Measurements from ENCODE around the gene NT5C2.

Gene NT5C2

GRCh38 chr10:103120977-103121735, 71.9 kb downstream of the NT5C2 start:
- no peak for ATAC-seq
- no peak for TF ChIP-seq ZFP30 (CRISPR knock-in tag; IDR thresholded peaks at IDR 0.05)
- TF ChIP-seq ZC3H10 (CRISPR knock-in tag; IDR thresholded peaks at IDR 0.05) = no peak
- TF ChIP-seq ZNF8 (CRISPR knock-in tag; IDR thresholded peaks at IDR 0.05) = no peak
- no peak for TF ChIP-seq CREB5 (CRISPR knock-in tag; IDR thresholded peaks at IDR 0.05; ENCODE audit: low read depth)
- no peak for TF ChIP-seq OSR1 (CRISPR knock-in tag; IDR thresholded peaks at IDR 0.05)
- TF ChIP-seq CSDC2 (CRISPR knock-in tag; IDR thresholded peaks at IDR 0.05) = no peak

DNA sequence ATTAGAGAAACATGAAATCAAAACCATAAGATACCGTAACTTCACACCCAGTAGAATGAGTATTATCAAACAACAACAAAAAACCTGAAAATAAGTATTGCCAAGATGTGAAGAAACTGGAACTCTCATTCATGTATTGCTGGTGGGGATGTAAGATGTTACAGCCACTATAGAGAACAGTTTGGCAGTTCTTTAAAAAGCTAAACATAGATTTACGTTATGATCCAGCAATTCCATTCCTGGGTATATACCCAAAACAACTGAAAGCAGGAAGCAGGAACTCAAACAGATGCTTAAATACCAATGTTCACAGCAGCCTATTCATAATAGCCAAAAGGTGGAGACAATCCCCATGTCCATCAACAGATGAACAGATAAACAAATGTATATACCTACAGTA, 72.5 kb downstream of the NT5C2 start:
- no peak for ATAC-seq
- TF ChIP-seq BACH2 (CRISPR knock-in tag; IDR thresholded peaks at IDR 0.05; ENCODE audit: borderline replicate concordance) (no peak), GLIS3 (CRISPR knock-in tag; IDR thresholded peaks at IDR 0.05) (no peak), TOX (CRISPR knock-in tag; IDR thresholded peaks at IDR 0.05; ENCODE audit: borderline replicate concordance) (no peak), SNAI2 (CRISPR knock-in tag; IDR thresholded peaks at IDR 0.05) (no peak), ZNF8 (CRISPR knock-in tag; IDR thresholded peaks at IDR 0.05) (no peak), RARB (CRISPR knock-in tag; IDR thresholded peaks at IDR 0.05) (no peak), CSDC2 (CRISPR knock-in tag; IDR thresholded peaks at IDR 0.05) (no peak)

GRCh38 chr10:103117247-103117646, 75.8 kb downstream of the NT5C2 start:
- TF ChIP-seq ZFP3 (CRISPR knock-in tag; IDR thresholded peaks at IDR 0.05) (no peak), ZNF565 (CRISPR knock-in tag; conservative IDR thresholded peaks at IDR 0.05; ENCODE audit: low read depth) (no peak), ZNF70 (CRISPR knock-in tag; IDR thresholded peaks at IDR 0.05) (no peak), PPARA (CRISPR knock-in tag; IDR thresholded peaks at IDR 0.05; ENCODE audit: borderline replicate concordance) (no peak), TOX (CRISPR knock-in tag; IDR thresholded peaks at IDR 0.05; ENCODE audit: borderline replicate concordance) (no peak), OSR1 (CRISPR knock-in tag; IDR thresholded peaks at IDR 0.05) (no peak), CREB5 (CRISPR knock-in tag; IDR thresholded peaks at IDR 0.05; ENCODE audit: low read depth) (no peak), RARB (CRISPR knock-in tag; IDR thresholded peaks at IDR 0.05) (no peak), ZNF8 (CRISPR knock-in tag; IDR thresholded peaks at IDR 0.05) (no peak), CSDC2 (CRISPR knock-in tag; IDR thresholded peaks at IDR 0.05) (no peak), ISL1 (CRISPR knock-in tag; IDR thresholded peaks at IDR 0.05) (no peak), ZFP30 (CRISPR knock-in tag; IDR thresholded peaks at IDR 0.05) (no peak), TSHZ2 (CRISPR knock-in tag; IDR thresholded peaks at IDR 0.05) (no peak), CSRNP3 (CRISPR knock-in tag; IDR thresholded peaks at IDR 0.05) (no peak), ARNTL (CRISPR knock-in tag; IDR thresholded peaks at IDR 0.05; ENCODE audit: borderline replicate concordance, low read depth) (no peak), ZC3H10 (CRISPR knock-in tag; IDR thresholded peaks at IDR 0.05) (no peak), TCF4 (CRISPR knock-in tag; IDR thresholded peaks at IDR 0.05; ENCODE audit: borderline replicate concordance) (no peak), ESRRG (CRISPR knock-in tag; IDR thresholded peaks at IDR 0.05) (no peak)
- TF ChIP-seq, protein P1, sequence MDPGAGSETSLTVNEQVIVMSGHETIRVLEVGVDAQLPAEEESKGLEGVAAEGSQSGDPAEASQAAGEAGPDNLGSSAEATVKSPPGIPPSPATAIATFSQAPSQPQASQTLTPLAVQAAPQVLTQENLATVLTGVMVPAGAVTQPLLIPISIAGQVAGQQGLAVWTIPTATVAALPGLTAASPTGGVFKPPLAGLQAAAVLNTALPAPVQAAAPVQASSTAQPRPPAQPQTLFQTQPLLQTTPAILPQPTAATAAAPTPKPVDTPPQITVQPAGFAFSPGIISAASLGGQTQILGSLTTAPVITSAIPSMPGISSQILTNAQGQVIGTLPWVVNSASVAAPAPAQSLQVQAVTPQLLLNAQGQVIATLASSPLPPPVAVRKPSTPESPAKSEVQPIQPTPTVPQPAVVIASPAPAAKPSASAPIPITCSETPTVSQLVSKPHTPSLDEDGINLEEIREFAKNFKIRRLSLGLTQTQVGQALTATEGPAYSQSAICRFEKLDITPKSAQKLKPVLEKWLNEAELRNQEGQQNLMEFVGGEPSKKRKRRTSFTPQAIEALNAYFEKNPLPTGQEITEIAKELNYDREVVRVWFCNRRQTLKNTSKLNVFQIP (CRISPR knock-in tag; IDR thresholded peaks at IDR 0.05; ENCODE audit: borderline replicate concordance, low read depth) = no peak
- TF ChIP-seq, protein P2, sequence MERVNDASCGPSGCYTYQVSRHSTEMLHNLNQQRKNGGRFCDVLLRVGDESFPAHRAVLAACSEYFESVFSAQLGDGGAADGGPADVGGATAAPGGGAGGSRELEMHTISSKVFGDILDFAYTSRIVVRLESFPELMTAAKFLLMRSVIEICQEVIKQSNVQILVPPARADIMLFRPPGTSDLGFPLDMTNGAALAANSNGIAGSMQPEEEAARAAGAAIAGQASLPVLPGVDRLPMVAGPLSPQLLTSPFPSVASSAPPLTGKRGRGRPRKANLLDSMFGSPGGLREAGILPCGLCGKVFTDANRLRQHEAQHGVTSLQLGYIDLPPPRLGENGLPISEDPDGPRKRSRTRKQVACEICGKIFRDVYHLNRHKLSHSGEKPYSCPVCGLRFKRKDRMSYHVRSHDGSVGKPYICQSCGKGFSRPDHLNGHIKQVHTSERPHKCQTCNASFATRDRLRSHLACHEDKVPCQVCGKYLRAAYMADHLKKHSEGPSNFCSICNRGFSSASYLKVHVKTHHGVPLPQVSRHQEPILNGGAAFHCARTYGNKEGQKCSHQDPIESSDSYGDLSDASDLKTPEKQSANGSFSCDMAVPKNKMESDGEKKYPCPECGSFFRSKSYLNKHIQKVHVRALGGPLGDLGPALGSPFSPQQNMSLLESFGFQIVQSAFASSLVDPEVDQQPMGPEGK (CRISPR knock-in tag; IDR thresholded peaks at IDR 0.05; ENCODE audit: borderline replicate concordance) = no peak
- no peak for ATAC-seq
